Measurements from ENCODE around the gene LTBP1.

DNA sequence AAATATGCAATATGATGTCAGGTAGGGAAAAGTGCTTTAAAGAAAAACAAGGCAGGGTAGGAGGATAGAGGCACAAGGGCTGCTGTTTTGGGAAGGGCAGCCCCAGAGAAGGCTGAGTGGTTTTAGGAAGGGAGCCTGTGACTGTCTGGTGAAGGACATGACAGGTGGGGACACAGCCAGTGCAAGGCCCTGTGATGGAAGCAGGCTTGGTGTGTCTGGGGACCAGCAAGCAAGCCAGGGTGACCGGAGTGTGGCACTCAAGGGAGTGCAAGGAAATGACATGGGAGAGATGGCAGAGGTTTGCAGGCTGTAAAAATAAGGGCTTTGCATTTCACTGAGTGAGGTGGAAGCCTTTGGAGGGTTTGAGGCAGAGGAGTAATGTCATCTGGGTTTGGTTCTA, 62.0 kb downstream of the LTBP1 start:
- TF ChIP-seq, protein P1, sequence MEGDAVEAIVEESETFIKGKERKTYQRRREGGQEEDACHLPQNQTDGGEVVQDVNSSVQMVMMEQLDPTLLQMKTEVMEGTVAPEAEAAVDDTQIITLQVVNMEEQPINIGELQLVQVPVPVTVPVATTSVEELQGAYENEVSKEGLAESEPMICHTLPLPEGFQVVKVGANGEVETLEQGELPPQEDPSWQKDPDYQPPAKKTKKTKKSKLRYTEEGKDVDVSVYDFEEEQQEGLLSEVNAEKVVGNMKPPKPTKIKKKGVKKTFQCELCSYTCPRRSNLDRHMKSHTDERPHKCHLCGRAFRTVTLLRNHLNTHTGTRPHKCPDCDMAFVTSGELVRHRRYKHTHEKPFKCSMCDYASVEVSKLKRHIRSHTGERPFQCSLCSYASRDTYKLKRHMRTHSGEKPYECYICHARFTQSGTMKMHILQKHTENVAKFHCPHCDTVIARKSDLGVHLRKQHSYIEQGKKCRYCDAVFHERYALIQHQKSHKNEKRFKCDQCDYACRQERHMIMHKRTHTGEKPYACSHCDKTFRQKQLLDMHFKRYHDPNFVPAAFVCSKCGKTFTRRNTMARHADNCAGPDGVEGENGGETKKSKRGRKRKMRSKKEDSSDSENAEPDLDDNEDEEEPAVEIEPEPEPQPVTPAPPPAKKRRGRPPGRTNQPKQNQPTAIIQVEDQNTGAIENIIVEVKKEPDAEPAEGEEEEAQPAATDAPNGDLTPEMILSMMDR (IDR thresholded peaks at IDR 0.05; ENCODE audit: insufficient read depth, low read depth, low read length): no peak
- TF ChIP-seq EZH2 (IDR thresholded peaks at IDR 0.05; ENCODE audit: insufficient read depth, low read length): no peak

All from astrocyte (in vitro differentiated cells and primary cell).